GM12891 (cell line): ENCODE measurements around the gene ENOX1.

ENCODE experiments used
- POLR2A ChIP-seq: IDR thresholded peaks from 2 replicates; pipeline ENCODE4 v1.6.1; 2011; ENCODE audit warnings: low read depth, low read length, control low read depth
- POLR2AphosphoS5 ChIP-seq: IDR thresholded peaks from 2 replicates; pipeline ENCODE4 v1.6.1; 2011; ENCODE audit warnings: low read depth, low read length, control low read depth

GRCh38 chr13:43799191-43799590 lies 12.4 kb upstream of the ENOX1 start:
- no peak for TF ChIP-seq POLR2A
- TF ChIP-seq POLR2AphosphoS5 = no peak
